CD4-positive, alpha-beta memory T cell (primary cell): Measurements from ENCODE around the gene ITGB4. TPM values are rescaled to one million over a fixed set of nuclear protein-coding genes. Genes with fewer than 3 reads are reported as not detected.

Experiments
- CTCF ChIA-PET: fragments of 350-600 bp; sonication (Branson Sonifier 250); formaldehyde crosslinking; loops from one replicate; lab custom pipeline; 2021; ENCODE audit warnings: inconsistent platforms; ENCODE audit not compliant: partially characterized antibody; lab: Charles Lee
- POLR2A ChIA-PET: fragments of 350-600 bp; sonication (Branson Sonifier 250); formaldehyde crosslinking; loops from one replicate; lab custom pipeline; 2021; ENCODE audit not compliant: partially characterized antibody; lab: Charles Lee
- DNase-seq, 5 donors: peaks; one replicate each; pipeline versions ENCODE4 v3.0.0 to v3.0.0-alpha.2; 2020 to 2022; ENCODE audit warnings: mixed read lengths in 1 of 5
- H3K27ac ChIP-seq: one replicate; pipeline ENCODE4 v1.7.0; 2013; ENCODE audit warnings: low read depth, low read length
- H3K27me3 ChIP-seq: 2 replicates; pipeline ENCODE4 v1.7.0; 2013; ENCODE audit warnings: mild to moderate bottlenecking, low read length, moderate library complexity; ENCODE audit not compliant: insufficient read depth
- H3K36me3 ChIP-seq: 2 replicates; pipeline ENCODE4 v1.7.0; 2013; ENCODE audit warnings: mild to moderate bottlenecking, low read length, moderate library complexity; ENCODE audit not compliant: insufficient read depth
- H3K4me1 ChIP-seq: 2 replicates; pipeline ENCODE4 v1.7.0; 2013; ENCODE audit warnings: mild to moderate bottlenecking, low read length, moderate library complexity; ENCODE audit not compliant: insufficient read depth
- H3K4me3 ChIP-seq, 2 donors: one replicate each; pipeline ENCODE4 v1.7.0; 2013; ENCODE audit warnings: low read length in 2 of 2, mild to moderate bottlenecking in 1 of 2
- H3K9me3 ChIP-seq, 2 donors: one replicate each; pipeline ENCODE4 v1.7.0; 2013; ENCODE audit warnings: low read length in 2 of 2, control low read depth in 1 of 2; ENCODE audit not compliant: control insufficient read depth in 1 of 2
- H3K27ac Mint-ChIP-seq, 7 donors: one replicate each; pipeline ENCODE4 v1.8.0; 2020 to 2021; ENCODE audit warnings: mixed read lengths in 7 of 7, mild to moderate bottlenecking in 6 of 7, inconsistent platforms in 3 of 7, moderate library complexity in 3 of 7
- H3K27me3 Mint-ChIP-seq, 2 donors: one replicate each; pipeline ENCODE4 v1.8.0; 2020 to 2021; ENCODE audit warnings: mixed read lengths in 2 of 2
- H3K36me3 Mint-ChIP-seq, 2 donors: one replicate each; pipeline ENCODE4 v1.8.0; 2020 to 2021; ENCODE audit warnings: mixed read lengths in 2 of 2, inconsistent platforms in 1 of 2, mild to moderate bottlenecking in 1 of 2
- H3K4me1 Mint-ChIP-seq, 4 donors: one replicate each; pipeline ENCODE4 v1.8.0; 2020 to 2021; ENCODE audit warnings: mixed read lengths in 4 of 4, mild to moderate bottlenecking in 1 of 4
- H3K4me3 Mint-ChIP-seq, 8 donors: one replicate each; pipeline ENCODE4 v1.8.0; 2020 to 2021; ENCODE audit warnings: mixed read lengths in 8 of 8, mild to moderate bottlenecking in 7 of 8, moderate library complexity in 6 of 8, inconsistent platforms in 3 of 8
- H3K9me3 Mint-ChIP-seq, 8 donors: one replicate each; pipeline ENCODE4 v1.8.0; 2020 to 2021; ENCODE audit warnings: mixed read lengths in 8 of 8, mild to moderate bottlenecking in 5 of 8, inconsistent platforms in 3 of 8, moderate library complexity in 1 of 8
- intact Hi-C: fragments of 100-400 bp; cut with micrococcal nuclease; formaldehyde crosslinking; loops from one replicate; pipeline ENCODE4 v1.15.1; 2023
- polyA plus RNA-seq, 2 donors: library from polyadenylated mRNA; unstranded; fragments of 300-500 nt; fragmentation: Illumina TruSeq; gene quantifications; one replicate each; pipeline ENCODE4 v1.2.3, GENCODE V29; 2021
- total RNA-seq, 2 experiments: library from RNA; stranded (reverse); gene quantifications; one replicate each; pipeline ENCODE4 v1.2.3, GENCODE V29; 2021

Gene ITGB4
- total and polyA plus RNA-seq, 4 experiments from 2014 or later = 0.25 to 1.2 (median 0.79) TPM

GRCh38 chr17:75706042-75706728 lies 15.1 kb upstream of the ITGB4 start:
- Mint-ChIP-seq H3K36me3 (peaks cover 47 to 63% of the 10 kb centered on the region in 2 donors), H3K4me1 (no peaks in the 10 kb centered on the region), H3K4me3 (no peak overlapping the region), H3K9me3 (no peaks in the 10 kb centered on the region), H3K27me3 (no peaks in the 10 kb centered on the region), H3K27ac (no peak overlapping the region)
- Histone ChIP-seq H3K27me3 (no peaks in the 10 kb centered on the region), H3K27ac (no peak overlapping the region), H3K4me1 (no peaks in the 10 kb centered on the region), H3K36me3 (peaks cover 62% of the 10 kb centered on the region), H3K9me3 (no peaks in the 10 kb centered on the region), H3K4me3 (no peak overlapping the region)
- no peak for DNase-seq
- ChIA-PET POLR2A (no interaction called here), CTCF (interaction anchor here (0.7 kb wide), 1 partner anchor 47 kb away, joined by 3 read pairs; no protein-coding TSS in a partner anchor)
- intact Hi-C loops = no loop called here

- POLR2A ChIA-PET = no interaction called here
- no peak overlapping the region for H3K4me3 Mint-ChIP-seq
- no peaks in the 10 kb centered on the region for H3K9me3 Mint-ChIP-seq
- H3K4me3 ChIP-seq = no peak overlapping the region
- H3K9me3 ChIP-seq = no peaks in the 10 kb centered on the region
- intact Hi-C loops = no loop called here
- no peaks in the 10 kb centered on the region for H3K4me1 ChIP-seq
- H3K36me3 ChIP-seq = peaks cover 53% of the 10 kb centered on the region
- H3K4me1 Mint-ChIP-seq = no peaks in the 10 kb centered on the region
- peaks cover 39 to 53% of the 10 kb centered on the region in 2 donors for H3K36me3 Mint-ChIP-seq
- CTCF ChIA-PET = no interaction called here
- H3K27ac ChIP-seq = no peak overlapping the region
- H3K27me3 Mint-ChIP-seq = no peaks in the 10 kb centered on the region
- H3K27me3 ChIP-seq = no peaks in the 10 kb centered on the region
- DNase-seq = no peak
- H3K27ac Mint-ChIP-seq = no peak overlapping the region
Measured at GRCh38 chr17:75707079-75707571, 14.1 kb upstream of the ITGB4 start.

GRCh38 chr17:75712446-75712845 lies 8.8 kb upstream of the ITGB4 start:
- Histone ChIP-seq H3K27me3 (no peaks in the 10 kb centered on the region), H3K27ac (no peak overlapping the region), H3K4me1 (no peaks in the 10 kb centered on the region), H3K4me3 (no peak overlapping the region), H3K36me3 (peaks cover 5% of the 10 kb centered on the region), H3K9me3 (no peaks in the 10 kb centered on the region)
- Mint-ChIP-seq H3K4me1 (no peaks in the 10 kb centered on the region), H3K27ac (no peak overlapping the region), H3K27me3 (peaks cover 1 to 3% of the 10 kb centered on the region in 2 donors), H3K9me3 (no peaks in the 10 kb centered on the region), H3K36me3 (peaks cover 11 to 14% of the 10 kb centered on the region in 2 donors), H3K4me3 (no peak overlapping the region)
- DNase-seq = no peak
- ChIA-PET POLR2A (no interaction called here), CTCF (no interaction called here)
- intact Hi-C loops = no loop called here

GRCh38 chr17:75719732-75720131 lies 1.5 kb upstream of the ITGB4 start:
- Mint-ChIP-seq H3K9me3 (no peaks in the 10 kb centered on the region), H3K4me3 (peak overlapping the region in 7 of 8 donors; percentile 25 to 84 (median 73)), H3K27ac (peak overlapping the region in 1 of 7 donors; percentile 63), H3K4me1 (peaks cover 3 to 8% (median 5%) of the 10 kb centered on the region in 4 donors), H3K36me3 (no peaks in the 10 kb centered on the region), H3K27me3 (peaks cover 0 to 1% of the 10 kb centered on the region in 2 donors)
- H3K4me1 ChIP-seq = peaks cover 8% of the 10 kb centered on the region
- intact Hi-C loops = no loop called here
- CTCF ChIA-PET = interaction anchor here (0.8 to 1.1 kb wide), 2 partner anchors 30 to 45 kb away, joined by 3 read pairs; no protein-coding TSS in a partner anchor
- H3K36me3 ChIP-seq = no peaks in the 10 kb centered on the region
- DNase-seq = no peak
- no peak overlapping the region for H3K27ac ChIP-seq
- no peaks in the 10 kb centered on the region for H3K27me3 ChIP-seq
- H3K4me3 ChIP-seq = no peak overlapping the region
- POLR2A ChIA-PET = interaction anchor here (1.0 to 1.2 kb wide), 2 partner anchors 53 to 90 kb away, joined by 3 to 4 read pairs; partner anchors contain the start of genes RECQL5 and SAP30BP
- no peaks in the 10 kb centered on the region for H3K9me3 ChIP-seq

GRCh38 chr17:75721463-75722011 lies 278 bp downstream of the ITGB4 start:
- ChIA-PET POLR2A (interaction anchor here (0.9 to 1.6 kb wide), 4 partner anchors 11 to 55 kb away, joined by 3 to 9 read pairs (median 3); partner anchors contain the start of gene RECQL5), CTCF (interaction anchor here (0.8 to 1.0 kb wide), 2 partner anchors 26 to 46 kb away, joined by 3 to 4 read pairs; no protein-coding TSS in a partner anchor)
- Histone ChIP-seq H3K27me3 (no peaks in the 10 kb centered on the region), H3K4me1 (peaks cover 8% of the 10 kb centered on the region), H3K4me3 (no peak overlapping the region), H3K9me3 (no peaks in the 10 kb centered on the region), H3K36me3 (no peaks in the 10 kb centered on the region), H3K27ac (no peak overlapping the region)
- Mint-ChIP-seq H3K27ac (peak overlapping the region in 1 of 7 donors; percentile 53), H3K4me3 (peak overlapping the region in 3 of 8 donors; percentile 52 to 65 (median 59)), H3K27me3 (peaks cover 0 to 1% of the 10 kb centered on the region in 2 donors), H3K4me1 (peaks cover 3 to 8% (median 5%) of the 10 kb centered on the region in 4 donors), H3K36me3 (no peaks in the 10 kb centered on the region), H3K9me3 (no peaks in the 10 kb centered on the region)
- DNase-seq = no peak
- intact Hi-C loops = no loop called here

- no peak overlapping the region for H3K4me3 ChIP-seq
- ChIA-PET POLR2A (interaction anchor here (1.0 kb wide), 1 partner anchor 55 kb away, joined by 3 read pairs; the partner anchor contains the start of gene RECQL5), CTCF (interaction anchor here (1.4 kb wide), 1 partner anchor 27 kb away, joined by 3 read pairs; no protein-coding TSS in a partner anchor)
- no peak for DNase-seq
- no peaks in the 10 kb centered on the region for H3K36me3 ChIP-seq
- H3K4me1 ChIP-seq = peaks cover 8% of the 10 kb centered on the region
- intact Hi-C loops = no loop called here
- Mint-ChIP-seq H3K9me3 (no peaks in the 10 kb centered on the region), H3K4me1 (peaks cover 3 to 8% (median 5%) of the 10 kb centered on the region in 4 donors), H3K27ac (peak overlapping the region in 1 of 7 donors; percentile 53), H3K27me3 (no peaks in the 10 kb centered on the region), H3K36me3 (no peaks in the 10 kb centered on the region), H3K4me3 (peak overlapping the region in 3 of 8 donors; percentile 52 to 65 (median 59))
- H3K9me3 ChIP-seq = no peaks in the 10 kb centered on the region
- H3K27ac ChIP-seq = no peak overlapping the region
- no peaks in the 10 kb centered on the region for H3K27me3 ChIP-seq
Measured at GRCh38 chr17:75722076-75722475, 817 bp downstream of the ITGB4 start.

- POLR2A ChIA-PET = no interaction called here
- H3K4me1 Mint-ChIP-seq = peaks cover 3 to 8% (median 5%) of the 10 kb centered on the region in 4 donors
- H3K27me3 Mint-ChIP-seq = no peaks in the 10 kb centered on the region
- H3K27ac ChIP-seq = no peak overlapping the region
- H3K4me1 ChIP-seq = peaks cover 8% of the 10 kb centered on the region
- no peak for DNase-seq
- no peaks in the 10 kb centered on the region for H3K9me3 ChIP-seq
- no peaks in the 10 kb centered on the region for H3K27me3 ChIP-seq
- intact Hi-C loops = no loop called here
- CTCF ChIA-PET = interaction anchor here (1.4 kb wide), 1 partner anchor 27 kb away, joined by 3 read pairs; no protein-coding TSS in a partner anchor
- peak overlapping the region in 1 of 7 donors; percentile 35 for H3K27ac Mint-ChIP-seq
- no peaks in the 10 kb centered on the region for H3K36me3 Mint-ChIP-seq
- H3K4me3 Mint-ChIP-seq = peak overlapping the region in 4 of 8 donors; percentile 25 to 65 (median 36)
- H3K36me3 ChIP-seq = no peaks in the 10 kb centered on the region
- H3K4me3 ChIP-seq = no peak overlapping the region
- no peaks in the 10 kb centered on the region for H3K9me3 Mint-ChIP-seq
Measured at GRCh38 chr17:75722542-75723095, 1.4 kb downstream of the ITGB4 start.
